ENCODE results near the gene MVB12B.

- TF ChIP-seq CTCF (IDR thresholded peaks at IDR 0.05) (no peak), POLR2A (IDR thresholded peaks at IDR 0.05) (no peak)
Measured at GRCh38 chr9:126336736-126337325, 10.2 kb downstream of the MVB12B start.
